Measurements from ENCODE around the gene CCDC33.

CCDC33 gene

DNA sequence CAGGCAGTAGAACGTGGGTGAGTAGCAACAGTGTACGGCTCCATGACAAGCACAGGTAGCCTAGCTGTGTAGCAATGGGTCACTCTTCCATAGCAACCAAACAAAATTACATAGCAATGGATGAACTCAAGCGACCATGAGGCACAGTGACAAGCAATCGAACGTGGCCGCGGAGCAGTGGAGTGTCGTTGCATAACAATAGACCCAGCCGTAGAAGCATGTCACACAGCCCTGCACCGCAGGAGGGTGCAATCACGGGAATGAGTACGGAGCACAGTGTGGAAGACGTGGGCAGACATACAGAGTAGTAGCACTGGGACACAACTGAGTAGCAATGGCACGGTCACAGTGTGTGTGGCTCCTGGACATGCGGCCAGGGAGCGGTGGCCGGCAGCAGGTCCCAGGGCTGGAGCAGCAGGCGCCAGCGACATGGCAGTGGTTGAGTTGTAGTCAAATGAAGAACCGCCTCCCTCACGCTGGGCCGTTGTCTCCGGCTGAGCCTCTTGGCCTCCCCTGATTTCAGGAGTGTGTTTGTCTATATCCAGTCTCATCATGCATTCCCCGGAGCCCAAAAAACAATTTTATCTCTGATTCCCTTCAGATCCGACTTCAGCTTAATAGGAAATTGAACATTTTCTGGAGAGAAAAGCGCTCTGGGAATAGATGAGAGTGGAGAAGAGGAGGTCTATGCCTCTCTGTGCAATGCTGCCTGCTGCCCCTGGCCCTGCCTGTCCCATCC is 64.1 kb downstream of the CCDC33 start:
- TF ChIP-seq TEAD4 (IDR thresholded peaks at IDR 0.05) (no peak), CREB1 (IDR thresholded peaks at IDR 0.05; ENCODE audit: low read depth) (no peak), CEBPB (IDR thresholded peaks at IDR 0.05) (no peak), TAF1 (IDR thresholded peaks at IDR 0.05; ENCODE audit: low read depth) (no peak), RAD21 (IDR thresholded peaks at IDR 0.05; ENCODE audit: low read depth) (no peak), EGR1 (IDR thresholded peaks at IDR 0.05) (no peak), YY1 (IDR thresholded peaks at IDR 0.05; ENCODE audit: low read depth) (no peak), MAX (IDR thresholded peaks at IDR 0.05) (no peak)
- TF ChIP-seq, protein P1, sequence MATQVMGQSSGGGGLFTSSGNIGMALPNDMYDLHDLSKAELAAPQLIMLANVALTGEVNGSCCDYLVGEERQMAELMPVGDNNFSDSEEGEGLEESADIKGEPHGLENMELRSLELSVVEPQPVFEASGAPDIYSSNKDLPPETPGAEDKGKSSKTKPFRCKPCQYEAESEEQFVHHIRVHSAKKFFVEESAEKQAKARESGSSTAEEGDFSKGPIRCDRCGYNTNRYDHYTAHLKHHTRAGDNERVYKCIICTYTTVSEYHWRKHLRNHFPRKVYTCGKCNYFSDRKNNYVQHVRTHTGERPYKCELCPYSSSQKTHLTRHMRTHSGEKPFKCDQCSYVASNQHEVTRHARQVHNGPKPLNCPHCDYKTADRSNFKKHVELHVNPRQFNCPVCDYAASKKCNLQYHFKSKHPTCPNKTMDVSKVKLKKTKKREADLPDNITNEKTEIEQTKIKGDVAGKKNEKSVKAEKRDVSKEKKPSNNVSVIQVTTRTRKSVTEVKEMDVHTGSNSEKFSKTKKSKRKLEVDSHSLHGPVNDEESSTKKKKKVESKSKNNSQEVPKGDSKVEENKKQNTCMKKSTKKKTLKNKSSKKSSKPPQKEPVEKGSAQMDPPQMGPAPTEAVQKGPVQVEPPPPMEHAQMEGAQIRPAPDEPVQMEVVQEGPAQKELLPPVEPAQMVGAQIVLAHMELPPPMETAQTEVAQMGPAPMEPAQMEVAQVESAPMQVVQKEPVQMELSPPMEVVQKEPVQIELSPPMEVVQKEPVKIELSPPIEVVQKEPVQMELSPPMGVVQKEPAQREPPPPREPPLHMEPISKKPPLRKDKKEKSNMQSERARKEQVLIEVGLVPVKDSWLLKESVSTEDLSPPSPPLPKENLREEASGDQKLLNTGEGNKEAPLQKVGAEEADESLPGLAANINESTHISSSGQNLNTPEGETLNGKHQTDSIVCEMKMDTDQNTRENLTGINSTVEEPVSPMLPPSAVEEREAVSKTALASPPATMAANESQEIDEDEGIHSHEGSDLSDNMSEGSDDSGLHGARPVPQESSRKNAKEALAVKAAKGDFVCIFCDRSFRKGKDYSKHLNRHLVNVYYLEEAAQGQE (IDR thresholded peaks at IDR 0.05; ENCODE audit: low read depth), result no peak
- TF ChIP-seq, protein P2, sequence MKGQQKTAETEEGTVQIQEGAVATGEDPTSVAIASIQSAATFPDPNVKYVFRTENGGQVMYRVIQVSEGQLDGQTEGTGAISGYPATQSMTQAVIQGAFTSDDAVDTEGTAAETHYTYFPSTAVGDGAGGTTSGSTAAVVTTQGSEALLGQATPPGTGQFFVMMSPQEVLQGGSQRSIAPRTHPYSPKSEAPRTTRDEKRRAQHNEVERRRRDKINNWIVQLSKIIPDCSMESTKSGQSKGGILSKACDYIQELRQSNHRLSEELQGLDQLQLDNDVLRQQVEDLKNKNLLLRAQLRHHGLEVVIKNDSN (IDR thresholded peaks at IDR 0.05), result no peak

GRCh38 chr15:74301583-74302361 is 65.6 kb downstream of the CCDC33 start:
- TF ChIP-seq YY1 (IDR thresholded peaks at IDR 0.05; ENCODE audit: low read depth), result no peak
- TF ChIP-seq MAX (IDR thresholded peaks at IDR 0.05), result no peak
- TF ChIP-seq TEAD4 (IDR thresholded peaks at IDR 0.05), result no peak
- no peak for TF ChIP-seq CEBPB (IDR thresholded peaks at IDR 0.05)
- no peak for TF ChIP-seq RAD21 (IDR thresholded peaks at IDR 0.05; ENCODE audit: low read depth)
- TF ChIP-seq, protein P1 (IDR thresholded peaks at IDR 0.05; ENCODE audit: low read depth), result no peak
- TF ChIP-seq EGR1 (IDR thresholded peaks at IDR 0.05), result no peak
- TF ChIP-seq TAF1 (IDR thresholded peaks at IDR 0.05; ENCODE audit: low read depth), result no peak
- TF ChIP-seq TCF12 (IDR thresholded peaks at IDR 0.05; ENCODE audit: low read depth), result no peak
- no peak for TF ChIP-seq ZBTB7A (IDR thresholded peaks at IDR 0.05; ENCODE audit: low read depth)
- TF ChIP-seq, protein P2 (IDR thresholded peaks at IDR 0.05), result no peak
- no peak for TF ChIP-seq FOXM1 (IDR thresholded peaks at IDR 0.05; ENCODE audit: borderline replicate concordance, low read depth)
- TF ChIP-seq CREB1 (IDR thresholded peaks at IDR 0.05; ENCODE audit: low read depth), result no peak
- TF ChIP-seq EP300 (IDR thresholded peaks at IDR 0.05; ENCODE audit: borderline replicate concordance), result no peak

DNA sequence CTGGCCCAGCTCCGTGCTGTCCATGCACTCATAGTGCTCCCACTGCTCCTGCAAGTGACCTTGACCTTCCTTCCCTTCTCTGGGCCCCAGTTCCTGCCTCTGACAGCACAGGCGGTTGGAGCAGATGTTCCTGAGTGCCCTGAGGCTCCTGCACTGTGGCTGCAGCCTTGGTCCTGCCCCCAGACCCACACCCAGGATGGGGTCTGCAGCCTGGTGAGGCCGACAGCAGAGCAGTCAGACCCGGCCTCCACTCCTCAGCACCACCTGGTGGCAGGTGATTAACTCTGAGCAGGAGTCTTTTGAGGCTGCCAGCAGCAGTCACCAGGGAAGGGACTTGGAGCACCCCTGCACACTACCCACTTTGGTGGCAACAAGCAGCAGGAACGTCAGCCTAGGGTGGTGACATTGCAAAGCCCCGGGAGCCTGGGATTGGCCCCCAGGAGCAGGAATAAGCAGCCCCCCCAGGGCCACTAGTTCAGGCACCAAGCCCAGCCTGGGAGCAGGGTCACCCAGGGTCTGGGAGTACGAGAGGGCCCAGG is 66.8 kb downstream of the CCDC33 start:
- TF ChIP-seq ZBTB7A (IDR thresholded peaks at IDR 0.05; ENCODE audit: low read depth) (0 out of 2 replicates have a peak, but pooled peaks have one; percentile 37), NFIC (IDR thresholded peaks at IDR 0.05) (no peak), RAD21 (IDR thresholded peaks at IDR 0.05; ENCODE audit: low read depth) (peak; percentile 86)
- TF ChIP-seq, protein P1 (IDR thresholded peaks at IDR 0.05; ENCODE audit: low read depth), result no peak

DNA sequence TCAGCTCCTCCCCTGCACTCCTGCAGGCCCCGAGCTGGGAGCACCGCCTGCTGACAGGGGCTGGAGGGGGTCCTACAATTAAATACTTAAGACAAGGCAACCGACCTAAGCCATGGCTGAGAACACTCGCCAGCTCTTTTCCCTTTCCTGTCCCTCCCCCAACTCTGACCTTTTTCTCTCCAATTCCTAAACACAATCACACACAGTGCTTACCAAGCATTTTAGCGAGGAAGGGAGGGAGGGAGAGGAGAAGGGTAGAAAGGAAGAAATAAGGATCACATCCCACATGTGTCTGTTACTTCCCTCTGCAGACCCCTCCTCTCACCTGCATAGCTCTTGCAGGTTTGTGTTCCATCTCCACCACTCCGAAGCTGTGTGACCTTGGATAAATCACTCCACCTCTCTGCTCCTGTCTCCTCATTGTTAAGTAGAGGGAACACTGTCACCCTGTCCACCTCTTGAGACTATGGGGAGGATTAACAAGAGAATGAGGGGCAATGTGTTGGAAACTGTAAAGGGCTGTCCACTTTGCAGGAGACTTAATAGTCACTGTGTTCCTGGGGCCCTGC is 67.7 kb downstream of the CCDC33 start:
- TF ChIP-seq ZBTB7A (IDR thresholded peaks at IDR 0.05; ENCODE audit: low read depth), result no peak
- TF ChIP-seq YY1 (IDR thresholded peaks at IDR 0.05; ENCODE audit: low read depth), result no peak
- no peak for TF ChIP-seq MAX (IDR thresholded peaks at IDR 0.05)
- no peak for TF ChIP-seq NFIC (IDR thresholded peaks at IDR 0.05)
- TF ChIP-seq, protein P1 (IDR thresholded peaks at IDR 0.05; ENCODE audit: low read depth), result no peak
- TF ChIP-seq TEAD4 (IDR thresholded peaks at IDR 0.05), result no peak
- TF ChIP-seq CREB1 (IDR thresholded peaks at IDR 0.05; ENCODE audit: low read depth), result no peak
- TF ChIP-seq EGR1 (IDR thresholded peaks at IDR 0.05), result no peak
- TF ChIP-seq EP300 (IDR thresholded peaks at IDR 0.05; ENCODE audit: borderline replicate concordance), result no peak
- TF ChIP-seq, protein P2 (IDR thresholded peaks at IDR 0.05), result no peak
- TF ChIP-seq RAD21 (IDR thresholded peaks at IDR 0.05; ENCODE audit: low read depth), result no peak
- no peak for TF ChIP-seq TCF12 (IDR thresholded peaks at IDR 0.05; ENCODE audit: low read depth)
- no peak for TF ChIP-seq TAF1 (IDR thresholded peaks at IDR 0.05; ENCODE audit: low read depth)
- TF ChIP-seq CEBPB (IDR thresholded peaks at IDR 0.05), result no peak
- no peak for TF ChIP-seq FOXM1 (IDR thresholded peaks at IDR 0.05; ENCODE audit: borderline replicate concordance, low read depth)
